ENCODE results near the gene TMEM190.
A peak's percentile ranks its signal among the peaks of the same experiment; 100 is the strongest.

Gene TMEM190

GRCh38 chr19:55376241-55376933, at the start of gene TMEM190:
TSS of gene TMEM190 (plus strand) at chr19:55376826. CDS start at chr19:55376854, 28 bp downstream.
- no peak for DNase-seq (ENCODE audit: low read depth)

DNA sequence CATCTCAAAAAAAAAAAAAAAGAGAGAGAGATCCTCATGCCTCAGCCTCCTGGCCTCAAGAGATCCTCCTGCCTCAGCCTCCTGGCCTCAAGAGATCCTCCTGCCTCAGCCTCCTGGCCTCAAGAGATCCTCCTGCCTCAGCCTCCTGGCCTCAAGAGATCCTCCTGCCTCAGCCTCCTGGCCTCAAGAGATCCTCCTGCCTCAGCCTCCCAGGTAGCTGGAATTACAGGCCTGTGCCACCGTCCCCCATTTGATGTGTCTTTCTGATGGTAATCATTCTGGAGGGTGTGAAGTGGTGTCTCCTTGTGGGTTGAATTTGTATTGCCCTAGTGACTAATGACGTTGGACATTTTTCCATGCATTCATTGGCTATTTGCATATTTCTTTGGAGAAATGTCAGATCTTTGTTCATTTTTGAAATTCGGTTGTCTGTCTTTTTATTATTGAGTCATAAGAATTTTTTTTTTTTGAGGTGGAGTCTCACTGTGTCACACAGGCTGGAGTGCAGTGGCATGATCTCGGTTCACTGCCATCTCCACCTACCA, 47.8 kb upstream of the TMEM190 start:
- peak; percentile 31 for DNase-seq (ENCODE audit: low read depth)

- DNase-seq (ENCODE audit: low read depth): peak; percentile 63
These were observed 46.8 kb upstream of the TMEM190 start for GRCh38 chr19:55329791-55330190.

GRCh38 chr19:55333870-55334269, 42.8 kb upstream of the TMEM190 start:
- no peak for DNase-seq (ENCODE audit: low read depth)

GRCh38 chr19:55336101-55336500, 40.5 kb upstream of the TMEM190 start:
- DNase-seq (ENCODE audit: low read depth): peak; percentile 53

DNA sequence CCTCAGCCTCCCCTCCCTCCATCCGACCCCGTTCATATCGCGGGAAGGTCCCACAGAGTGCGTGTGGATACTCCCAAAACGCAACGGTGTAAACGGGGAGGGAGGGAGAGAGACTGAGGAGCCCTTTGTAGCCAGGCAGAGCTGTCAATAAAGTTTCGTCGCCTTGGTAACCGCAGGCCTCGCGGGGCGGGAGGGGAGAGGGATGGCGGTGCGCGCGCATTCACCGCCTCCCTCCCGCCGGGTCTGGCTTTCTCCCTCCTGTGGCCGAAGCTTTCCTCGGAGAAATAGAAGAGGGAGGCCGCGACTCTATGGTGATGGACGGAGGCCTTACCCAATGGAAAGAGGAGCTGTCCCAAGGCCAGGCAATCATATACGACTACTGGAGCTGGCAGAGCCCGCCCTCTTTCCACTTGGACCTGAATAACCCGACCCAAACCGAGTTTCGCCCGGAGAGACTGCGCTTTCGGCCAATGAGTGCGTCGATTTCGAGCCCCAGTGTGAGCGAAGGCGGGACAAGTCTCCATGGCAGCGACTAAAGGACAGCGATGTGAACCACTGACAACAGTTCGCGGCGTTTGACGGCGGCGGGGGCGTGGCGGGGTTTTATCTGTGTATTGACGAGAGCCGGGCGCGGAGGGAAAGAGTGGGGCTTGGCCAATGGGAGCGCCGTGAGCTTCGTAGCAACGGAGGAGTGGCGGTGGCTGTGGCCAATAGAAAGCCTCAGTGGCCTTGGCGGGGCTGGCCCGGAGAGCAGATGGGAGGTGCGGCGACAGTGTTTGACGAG, 37.3 kb upstream of the TMEM190 start, which contains the start of gene KMT5C:
KMT5C (plus strand) TSS at position 772 of the 784 bp plus-strand sequence. CDS start 2,061 bp downstream, outside the sequence.
- DNase-seq (ENCODE audit: low read depth): peak; percentile 100

DNA sequence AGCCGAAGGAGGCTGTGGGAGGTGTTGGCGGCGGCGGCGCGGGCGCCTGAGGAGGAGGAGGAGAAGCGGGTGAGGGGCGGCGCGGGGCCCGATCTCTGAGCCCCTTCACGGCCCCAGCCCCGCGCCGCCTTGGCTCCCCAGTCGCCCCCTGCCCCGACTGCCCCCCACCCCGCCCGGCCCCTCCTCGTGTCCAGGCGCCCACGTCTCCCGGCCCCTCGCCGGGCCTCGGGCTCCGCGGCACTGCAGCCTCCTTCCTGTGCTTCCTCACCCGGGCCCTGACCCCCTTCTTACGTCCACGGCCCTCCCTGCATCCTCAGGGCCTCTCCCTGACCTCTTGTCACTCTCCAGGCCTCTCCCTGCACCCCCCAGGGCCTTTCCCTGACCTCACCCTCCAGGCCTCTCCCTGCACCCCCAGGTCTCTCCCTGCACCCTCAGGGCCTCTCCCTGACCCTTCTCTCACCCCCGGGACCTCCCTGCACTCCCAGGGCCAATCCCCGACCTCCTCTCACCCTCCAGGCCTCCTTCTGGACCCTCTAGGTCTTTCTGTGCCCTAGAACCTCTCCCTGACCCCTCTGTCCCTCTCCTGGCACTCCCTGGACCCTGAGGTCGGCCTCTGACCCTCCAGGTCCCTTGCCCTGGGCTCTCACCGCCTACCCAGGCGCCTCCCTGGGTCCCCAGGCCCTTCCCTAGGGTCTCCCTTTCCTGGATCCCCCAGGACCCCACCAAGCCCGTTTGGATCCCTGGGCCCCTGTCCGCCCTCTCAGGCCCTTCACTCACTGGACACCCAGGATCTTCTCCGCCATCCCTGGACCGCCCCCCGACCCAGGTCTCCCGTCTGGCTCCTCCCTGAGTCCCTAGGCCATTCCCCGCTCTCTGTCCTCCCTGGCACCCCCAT, 36.5 kb upstream of the TMEM190 start:
- no peak for DNase-seq (ENCODE audit: low read depth)

DNA sequence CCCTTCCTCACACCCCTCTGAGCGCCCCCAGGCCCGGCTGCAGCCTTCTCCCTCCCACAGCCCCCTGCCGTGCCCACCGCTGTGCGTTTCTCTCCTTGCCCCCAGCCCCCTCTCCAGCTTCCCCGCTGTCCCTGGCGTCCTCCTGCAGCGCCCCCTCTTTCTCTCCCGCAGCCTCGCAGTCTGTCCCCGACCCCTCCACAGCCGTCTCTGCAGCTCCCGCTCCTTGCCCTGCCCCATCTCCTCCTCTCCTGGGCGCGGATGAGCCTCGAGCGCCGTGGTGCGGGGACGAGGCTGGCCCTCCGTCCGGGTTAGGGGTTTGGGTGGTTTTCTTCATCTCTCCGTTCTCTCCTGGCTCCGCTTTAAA, 35.9 kb upstream of the TMEM190 start:
- no peak for DNase-seq (ENCODE audit: low read depth)

- peak; percentile 75 for DNase-seq (ENCODE audit: low read depth)
These were observed 35.4 kb upstream of the TMEM190 start for GRCh38 chr19:55341171-55341588.

DNA sequence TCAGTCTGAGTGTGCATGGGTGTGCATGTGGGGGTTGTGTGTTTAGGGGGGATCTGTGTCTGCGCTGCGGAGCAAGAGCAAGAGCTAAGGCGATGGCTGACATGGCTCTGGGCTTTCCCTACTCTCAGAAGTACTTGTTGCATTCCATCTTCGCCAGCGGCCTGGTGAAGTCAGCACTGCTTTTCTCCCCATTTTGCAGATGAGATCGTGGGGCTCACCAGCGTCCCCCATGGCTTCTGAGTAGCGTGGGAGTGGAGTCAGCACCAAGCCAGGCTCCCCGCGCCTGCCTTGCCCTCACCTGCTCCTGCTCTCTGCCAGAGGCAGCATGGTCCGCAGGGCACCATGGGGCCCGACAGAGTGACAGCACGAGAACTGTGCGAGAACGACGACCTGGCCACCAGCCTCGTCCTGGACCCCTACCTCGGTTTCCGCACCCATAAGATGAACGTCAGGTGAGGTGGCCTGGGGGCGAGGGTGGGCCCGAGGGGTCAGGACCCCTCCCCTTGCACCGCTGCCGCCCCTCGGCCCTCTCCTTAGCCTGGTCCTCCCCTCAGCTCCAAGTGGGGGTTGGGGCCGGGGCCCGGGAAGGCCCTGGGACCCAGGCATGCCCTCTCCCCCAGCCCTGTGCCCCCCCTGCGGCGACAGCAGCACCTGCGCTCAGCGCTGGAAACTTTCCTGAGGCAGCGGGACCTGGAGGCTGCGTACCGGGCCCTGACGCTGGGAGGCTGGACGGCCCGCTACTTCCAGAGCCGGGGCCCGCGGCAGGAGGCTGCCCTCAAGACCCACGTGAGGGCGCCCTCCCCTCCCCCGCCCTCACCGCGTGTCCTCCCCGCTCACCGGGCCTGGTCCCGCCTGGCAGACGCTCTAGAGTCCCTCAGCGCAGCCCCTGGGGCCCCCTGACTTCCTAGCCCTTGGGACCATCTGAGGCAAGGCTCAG, 34.8 kb upstream of the TMEM190 start:
- no peak for DNase-seq (ENCODE audit: low read depth)

DNA sequence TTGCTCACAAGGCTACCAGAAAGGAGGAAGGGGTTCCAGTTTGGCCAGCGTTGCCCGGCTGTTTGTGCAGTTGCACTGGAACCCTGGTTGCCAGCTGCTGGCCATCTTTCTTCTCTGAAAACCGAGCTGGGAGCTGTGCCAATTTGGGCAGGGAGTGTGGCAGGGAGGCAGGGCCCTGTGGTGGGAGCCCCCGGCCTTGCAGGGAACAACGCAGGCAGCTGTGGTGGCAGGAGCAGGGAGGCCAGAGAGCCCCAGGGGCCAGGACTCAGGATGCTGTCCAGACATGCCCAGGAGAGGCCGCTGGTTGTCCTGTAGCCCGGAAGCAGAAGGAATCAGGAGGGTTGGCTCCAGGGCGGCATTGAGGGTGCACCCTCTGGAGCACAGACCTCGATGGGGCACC, 32.2 kb upstream of the TMEM190 start:
- peak; percentile 29 for DNase-seq (ENCODE audit: low read depth)

DNA sequence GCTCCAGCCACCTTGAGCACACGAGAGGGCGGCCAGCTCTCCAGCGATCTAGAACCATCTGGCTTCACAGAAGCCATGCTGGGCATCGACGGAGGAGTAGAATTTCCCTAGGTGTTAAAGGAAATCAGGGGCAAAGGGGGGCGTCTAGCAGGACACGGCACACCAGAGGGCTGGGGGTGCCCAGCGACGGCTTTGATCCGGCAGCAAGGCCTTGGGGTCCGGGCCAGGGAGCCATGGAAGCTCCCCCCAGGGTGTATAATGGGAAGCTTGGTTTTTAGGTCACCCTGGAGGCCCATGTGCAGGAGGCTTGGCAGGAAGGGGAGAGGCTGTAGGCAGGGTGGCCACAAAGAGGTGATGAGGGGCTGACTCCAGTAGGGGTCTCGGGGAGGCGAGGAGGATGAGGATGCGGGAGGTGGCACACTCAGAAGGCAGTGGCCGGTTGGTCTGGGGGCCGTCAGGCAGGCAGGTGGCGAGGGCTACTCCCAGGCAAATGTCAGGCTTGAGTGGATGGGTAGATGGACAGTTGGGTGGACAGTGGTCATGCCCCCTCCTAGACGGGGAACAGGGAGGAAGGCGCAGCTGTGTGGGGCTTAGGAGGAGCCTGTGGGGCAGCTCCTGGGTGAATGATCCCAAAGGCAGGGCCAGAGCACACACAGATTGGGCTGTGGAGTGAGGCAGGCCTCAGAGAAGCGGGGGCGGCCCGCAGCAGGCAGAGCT, 31.4 kb upstream of the TMEM190 start:
- DNase-seq (ENCODE audit: low read depth): no peak

GRCh38 chr19:55345818-55346724, 30.6 kb upstream of the TMEM190 start:
- DNase-seq (ENCODE audit: low read depth): no peak

- DNase-seq (ENCODE audit: low read depth): no peak
These were observed 29.7 kb upstream of the TMEM190 start for GRCh38 chr19:55346725-55347441.

DNA sequence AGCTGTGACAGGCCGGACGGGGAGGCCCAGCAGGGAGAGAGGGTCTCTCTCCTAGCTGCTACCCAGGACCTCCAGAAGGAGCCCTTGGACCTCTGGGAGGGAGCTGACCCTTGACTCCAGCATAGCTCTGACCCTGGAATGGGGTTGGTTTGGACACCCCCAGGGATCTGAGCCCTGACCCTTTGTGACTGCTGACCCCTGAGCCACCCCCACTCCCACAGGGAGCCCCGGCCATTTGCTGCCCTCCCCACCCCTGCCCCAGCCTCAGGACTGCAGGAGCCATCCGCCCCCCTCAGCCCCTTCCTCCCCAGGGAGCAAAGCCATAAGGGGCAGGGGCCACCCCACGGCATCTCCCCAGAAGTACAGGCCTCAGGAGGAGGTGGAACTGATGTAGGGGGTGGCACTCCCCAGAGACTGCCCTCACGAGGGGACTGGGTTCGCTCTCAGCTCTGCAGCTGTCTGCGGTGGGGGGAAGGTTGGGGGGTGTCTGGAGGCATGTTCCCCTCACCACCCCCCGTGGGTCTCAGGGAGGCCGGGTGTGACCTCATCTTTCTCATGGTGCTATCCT, 29.1 kb upstream of the TMEM190 start:
- no peak for DNase-seq (ENCODE audit: low read depth)

- no peak for DNase-seq (ENCODE audit: low read depth)
These were observed 28.1 kb upstream of the TMEM190 start for GRCh38 chr19:55348317-55349034.

GRCh38 chr19:55350620-55351315, 25.9 kb upstream of the TMEM190 start:
- no peak for DNase-seq (ENCODE audit: low read depth)

All from EH (cell line).